Skin of body (tissue), 2 donors: ENCODE results near the gene NAXD. TPM values are rescaled to one million over a fixed set of nuclear protein-coding genes. Genes with fewer than 3 reads are reported as not detected.
"Not testable (repeated sequence)": the region's sequence is repeated elsewhere in the genome, so short reads cannot be mapped to it uniquely, and the experiment has no call there.

Experiments
- DNase-seq: peaks from one replicate; lab custom pipeline; 2025; lab: John Stamatoyannopoulos, UW
- total RNA-seq: library from RNA; depleted of rRNA; stranded (reverse); fragments of >200 nt; gene quantifications from one replicate; pipeline ENCODE4 v1.2.3, GENCODE V29; 2014

The NAXD gene
- 15.4 TPM for total RNA-seq

- DNase-seq, result peak; percentile 85
Observed at GRCh38 chr13:110615322-110616102, at the start of gene NAXD. Gene NAXD (plus strand): TSS chr13:110615545. CDS start chr13:110615602, 57 bp downstream.

GRCh38 chr13:110566171-110566570 lies 49.2 kb upstream of the NAXD start:
- no peak for DNase-seq

- no peak for DNase-seq
Observed at GRCh38 chr13:110568612-110569011, 46.7 kb upstream of the NAXD start.

- DNase-seq, result not testable (repeated sequence)
Observed at GRCh38 chr13:110569962-110570361, 45.4 kb upstream of the NAXD start.

- no peak for DNase-seq
Observed at GRCh38 chr13:110570886-110571285, 44.5 kb upstream of the NAXD start.

GRCh38 chr13:110571896-110572777 lies 43.2 kb upstream of the NAXD start:
- DNase-seq, result no peak

- DNase-seq, result no peak
Observed at GRCh38 chr13:110572778-110573118, 42.6 kb upstream of the NAXD start.

GRCh38 chr13:110574161-110574560 lies 41.2 kb upstream of the NAXD start:
- no peak for DNase-seq

GRCh38 chr13:110575322-110576069 lies 39.8 kb upstream of the NAXD start:
- DNase-seq, result no peak

GRCh38 chr13:110576070-110576394 lies 39.3 kb upstream of the NAXD start:
- no peak for DNase-seq

- no peak for DNase-seq
Observed at GRCh38 chr13:110576736-110577476, 38.4 kb upstream of the NAXD start.

- DNase-seq, result no peak
Observed at GRCh38 chr13:110578363-110578762, 37.0 kb upstream of the NAXD start.

GRCh38 chr13:110580800-110581199 lies 34.5 kb upstream of the NAXD start:
- DNase-seq, result no peak

- no peak for DNase-seq
Observed at GRCh38 chr13:110581506-110582185, 33.7 kb upstream of the NAXD start.

- no peak for DNase-seq
Observed at GRCh38 chr13:110582421-110582954, 32.9 kb upstream of the NAXD start.

GRCh38 chr13:110583178-110583865 lies 32.0 kb upstream of the NAXD start:
- DNase-seq, result no peak

GRCh38 chr13:110589793-110590390 lies 25.5 kb upstream of the NAXD start:
- DNase-seq, result no peak

- no peak for DNase-seq
Observed at GRCh38 chr13:110590577-110590976, 24.8 kb upstream of the NAXD start.

GRCh38 chr13:110592665-110593064 lies 22.7 kb upstream of the NAXD start:
- DNase-seq, result no peak
